HG02798 (cell line): ENCODE measurements around the gene MKLN1.
"Not testable (repeated sequence)": the region's sequence is repeated elsewhere in the genome, so short reads cannot be mapped to it uniquely, and the experiment has no call there.

Source experiments
- ATAC-seq: cut with Tn5 transposase; IDR thresholded peaks from one replicate; pipeline ENCODE4 v1.9.1; 2021; ENCODE audit warnings: mild to moderate bottlenecking; ENCODE audit not compliant: unreplicated experiment, poor library complexity

MKLN1 gene

DNA sequence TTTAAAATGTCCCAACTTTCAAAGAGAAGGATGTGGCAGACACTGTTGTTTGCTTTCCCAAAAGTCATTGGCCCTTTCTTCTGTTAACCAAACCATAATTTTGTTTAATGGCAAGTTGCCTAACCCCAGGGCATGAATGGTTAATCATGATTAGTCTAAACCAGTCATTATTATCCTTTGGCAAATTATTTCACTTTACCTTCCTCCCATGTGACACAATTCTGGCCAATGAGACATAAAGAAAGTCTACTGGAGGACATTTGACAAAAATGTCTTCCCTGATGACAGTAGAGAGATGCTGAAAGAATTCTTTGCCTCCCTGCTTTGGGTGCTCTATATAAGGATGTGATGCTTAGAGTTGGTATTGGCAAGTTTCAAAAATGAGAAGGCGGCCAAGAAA lies 126.8 kb downstream of the MKLN1 start:
- ATAC-seq: no peak

DNA sequence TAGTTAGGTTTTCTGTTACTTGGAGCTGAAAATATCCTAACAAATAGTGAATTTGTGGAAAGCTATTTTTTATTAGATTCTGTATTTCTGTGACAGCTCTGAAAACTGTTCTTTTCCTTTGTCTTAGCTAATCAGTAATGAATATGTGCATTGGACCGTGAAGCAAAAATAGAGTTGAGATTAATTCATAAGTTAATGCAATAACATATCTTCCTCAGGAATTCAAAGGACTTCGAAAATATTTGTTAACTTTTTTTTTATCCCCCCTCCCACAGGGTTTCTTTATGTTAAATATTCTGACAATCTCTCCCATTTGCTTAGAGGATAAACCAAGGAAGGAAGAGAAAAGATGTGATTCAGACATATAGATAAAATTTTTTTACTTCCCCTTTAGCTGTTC lies 127.3 kb downstream of the MKLN1 start:
- ATAC-seq: no peak

DNA sequence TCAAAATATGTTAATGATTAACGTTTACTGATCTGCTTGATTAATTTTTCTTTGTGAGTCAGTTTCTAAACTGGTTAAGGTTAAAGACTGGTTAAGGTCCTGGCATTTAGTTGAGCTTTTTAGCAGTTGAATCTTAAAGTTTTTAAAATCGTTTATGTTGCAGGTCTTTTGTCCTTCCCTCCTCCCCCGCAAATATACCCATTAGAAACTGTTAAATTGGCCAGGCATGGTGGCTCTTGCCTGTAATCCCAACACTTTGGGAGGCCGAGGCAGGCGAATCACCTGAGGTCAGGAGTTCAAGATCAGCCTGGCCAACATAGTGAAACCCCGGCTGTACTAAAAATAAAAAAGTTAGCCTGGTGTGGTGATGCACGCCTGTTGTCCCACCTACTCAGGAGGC lies 127.9 kb downstream of the MKLN1 start:
- no peak for ATAC-seq

DNA sequence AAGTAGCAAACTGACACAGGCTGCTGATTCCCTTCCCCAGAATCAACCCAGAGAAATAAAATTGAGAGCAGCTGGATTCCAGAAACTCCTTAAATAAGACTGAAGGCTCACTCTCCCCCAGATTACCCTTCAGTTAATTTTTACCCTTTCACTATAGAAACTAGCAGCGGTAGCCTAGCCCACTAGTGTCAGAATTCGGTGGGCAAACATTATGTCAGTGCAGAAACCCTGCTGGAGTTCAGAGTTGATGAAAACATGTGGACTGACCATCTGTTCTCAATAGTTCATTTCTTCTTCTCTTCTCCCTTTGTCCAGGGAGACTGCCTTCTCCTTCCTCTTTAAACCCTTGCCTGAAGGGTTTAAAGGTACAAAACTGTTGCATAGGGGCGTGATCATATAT lies 128.7 kb downstream of the MKLN1 start:
- ATAC-seq: no peak

DNA sequence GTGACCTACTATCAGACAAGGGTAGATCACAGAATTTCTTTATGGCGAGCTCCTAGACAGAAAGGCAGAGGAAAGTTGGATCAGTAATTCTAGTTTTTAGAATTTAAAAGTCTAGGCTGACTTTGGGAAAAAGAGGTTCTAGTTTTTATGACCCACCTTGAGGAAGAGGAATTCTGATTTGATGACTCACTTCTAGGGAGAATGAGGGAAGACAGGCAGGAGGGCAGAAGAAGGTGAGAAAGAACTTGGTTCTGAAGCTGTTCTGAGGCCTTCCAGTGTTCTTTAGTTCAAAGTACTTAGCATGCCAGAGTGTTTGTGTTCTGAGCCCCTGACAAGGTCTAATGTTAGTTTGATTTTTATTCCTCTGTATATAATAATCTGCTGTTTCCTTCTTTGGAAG lies 131.6 kb downstream of the MKLN1 start:
- no peak for ATAC-seq

DNA sequence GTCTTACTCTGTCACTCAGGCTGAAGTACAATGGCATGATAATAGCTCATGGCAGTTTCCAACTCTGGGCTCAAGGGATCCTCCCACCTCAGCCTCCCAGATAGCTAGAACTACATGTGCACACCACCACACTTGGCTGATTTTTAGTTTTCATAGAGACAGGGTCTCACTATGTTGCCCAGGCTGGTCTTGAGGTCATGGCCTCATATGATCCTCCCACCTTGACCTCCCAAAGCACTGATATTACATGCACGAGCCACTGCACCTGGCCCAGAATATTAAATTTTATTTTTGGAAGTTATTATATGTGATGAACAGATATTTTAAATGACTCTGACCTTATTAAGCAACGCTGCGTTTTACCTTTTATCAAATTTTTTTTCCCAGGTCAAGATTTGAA lies 134.4 kb downstream of the MKLN1 start:
- ATAC-seq: no peak

DNA sequence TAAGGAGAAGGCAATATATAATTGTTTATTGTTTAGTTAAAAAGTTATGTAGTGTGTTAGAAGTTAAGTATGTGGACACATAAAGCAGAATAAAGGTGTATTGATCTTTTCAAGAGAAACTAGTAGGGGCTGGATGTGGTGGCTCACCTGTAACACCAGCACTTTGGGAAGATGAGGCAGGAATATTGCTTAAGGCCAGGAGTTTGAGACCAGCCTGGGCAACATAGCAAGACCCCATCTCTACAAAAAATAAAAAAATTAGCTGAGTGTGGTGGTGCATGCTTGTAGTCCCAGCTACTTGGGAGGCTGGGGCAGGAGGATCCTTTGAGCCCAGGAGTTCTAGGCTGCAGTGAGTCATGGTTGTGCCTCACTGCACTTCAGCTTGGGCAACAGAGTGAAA lies 135.0 kb downstream of the MKLN1 start:
- not testable (repeated sequence) for ATAC-seq

DNA sequence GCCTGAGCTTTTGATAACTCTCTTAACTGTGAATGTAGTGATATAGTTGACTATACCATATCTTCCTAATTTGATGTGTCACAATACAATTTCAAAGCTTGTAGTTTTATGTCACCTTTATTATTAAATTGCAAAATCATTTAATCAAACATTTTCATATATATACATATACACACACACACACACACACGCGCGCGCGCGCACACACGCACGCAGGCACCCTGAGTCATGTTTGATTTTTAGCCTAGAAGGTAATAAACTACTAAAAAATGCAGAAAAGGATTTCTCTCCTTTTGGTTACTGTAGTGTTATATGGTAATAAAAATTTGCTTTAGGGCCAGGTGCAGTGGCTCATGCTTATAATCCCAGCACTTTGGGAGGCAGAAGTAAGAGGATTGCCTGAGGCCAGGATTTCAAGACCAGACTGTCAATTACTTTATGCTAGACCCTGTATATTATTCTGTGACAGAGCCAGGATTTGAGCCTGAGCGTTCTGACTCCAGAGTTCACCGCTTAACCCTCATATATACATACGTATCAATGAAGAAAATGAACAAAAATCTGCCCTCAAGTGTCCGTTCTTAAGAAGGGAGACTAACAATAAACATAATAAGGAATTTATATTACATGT lies 139.2 kb downstream of the MKLN1 start:
- no peak for ATAC-seq

DNA sequence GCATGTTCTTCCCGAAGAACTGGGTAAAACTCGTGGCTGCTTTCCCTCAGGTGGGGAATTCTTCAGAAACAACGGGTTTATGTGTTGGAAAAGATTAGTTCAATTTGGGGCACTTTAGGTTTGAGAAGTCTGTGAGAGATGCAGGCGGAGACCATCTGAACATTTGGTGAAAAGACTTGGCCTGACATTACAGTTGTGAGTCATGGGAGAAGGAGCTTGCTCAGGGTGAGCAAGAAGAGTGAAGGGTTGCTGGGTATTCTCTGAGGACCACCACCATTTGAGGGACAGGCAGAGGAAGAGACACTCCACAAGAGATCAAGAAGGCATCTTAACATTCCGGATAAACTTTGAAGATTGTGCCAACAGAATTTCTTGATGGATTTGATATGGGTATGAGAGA lies 140.1 kb downstream of the MKLN1 start:
- no peak for ATAC-seq

DNA sequence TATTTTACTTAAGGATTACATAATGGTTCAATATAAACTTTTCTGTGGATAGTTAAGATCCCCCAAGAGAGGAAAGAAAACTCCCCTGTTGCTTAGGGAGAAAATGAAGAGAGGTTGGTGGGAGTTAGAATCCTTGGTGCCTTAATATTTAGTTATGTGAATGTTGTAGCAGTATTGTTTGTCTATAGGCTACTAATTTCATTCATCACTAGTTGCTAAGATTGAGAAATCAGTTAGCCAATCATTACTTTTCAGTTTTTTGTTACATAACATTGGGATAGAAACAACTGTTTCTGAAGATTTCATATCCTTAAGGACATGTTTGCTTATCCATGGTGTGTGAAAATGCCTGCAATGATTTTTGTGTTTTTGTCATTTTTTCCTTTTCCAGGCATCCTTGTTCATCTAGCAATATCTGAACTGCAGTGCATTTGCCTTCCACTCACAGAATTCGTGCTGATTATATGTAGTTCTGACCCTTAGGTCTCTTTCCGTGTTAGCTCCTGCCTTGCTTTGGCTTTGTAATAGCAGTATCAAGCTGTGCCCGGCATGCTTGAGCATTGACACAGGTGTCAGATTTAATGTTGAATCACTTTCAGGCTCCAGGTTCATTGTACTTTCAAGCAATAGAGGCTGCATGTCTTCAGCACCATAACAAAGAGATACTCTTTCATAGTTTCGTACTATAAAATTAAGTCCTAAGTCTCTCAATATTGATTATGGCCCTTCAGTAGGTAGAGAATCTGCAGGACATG lies 143.8 kb downstream of the MKLN1 start:
- ATAC-seq: no peak

DNA sequence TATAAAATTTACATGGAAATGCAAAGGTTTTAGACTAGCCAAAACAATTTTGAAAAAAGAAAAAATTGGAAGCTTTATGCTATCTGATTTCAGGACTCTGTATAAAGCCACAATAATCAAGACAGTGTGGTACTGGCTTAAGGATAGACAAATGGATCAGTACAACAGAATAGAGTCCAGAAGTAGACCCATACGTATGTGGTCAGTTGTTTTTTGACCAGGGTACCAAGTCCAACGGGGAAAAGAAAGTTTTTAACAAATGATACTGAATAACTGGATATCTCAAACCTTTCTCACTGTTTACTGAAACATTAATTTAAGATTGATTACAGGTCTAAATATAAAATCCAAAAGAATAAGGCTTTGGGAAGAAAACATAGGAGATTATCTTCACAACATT lies 149.1 kb downstream of the MKLN1 start:
- ATAC-seq: no peak

DNA sequence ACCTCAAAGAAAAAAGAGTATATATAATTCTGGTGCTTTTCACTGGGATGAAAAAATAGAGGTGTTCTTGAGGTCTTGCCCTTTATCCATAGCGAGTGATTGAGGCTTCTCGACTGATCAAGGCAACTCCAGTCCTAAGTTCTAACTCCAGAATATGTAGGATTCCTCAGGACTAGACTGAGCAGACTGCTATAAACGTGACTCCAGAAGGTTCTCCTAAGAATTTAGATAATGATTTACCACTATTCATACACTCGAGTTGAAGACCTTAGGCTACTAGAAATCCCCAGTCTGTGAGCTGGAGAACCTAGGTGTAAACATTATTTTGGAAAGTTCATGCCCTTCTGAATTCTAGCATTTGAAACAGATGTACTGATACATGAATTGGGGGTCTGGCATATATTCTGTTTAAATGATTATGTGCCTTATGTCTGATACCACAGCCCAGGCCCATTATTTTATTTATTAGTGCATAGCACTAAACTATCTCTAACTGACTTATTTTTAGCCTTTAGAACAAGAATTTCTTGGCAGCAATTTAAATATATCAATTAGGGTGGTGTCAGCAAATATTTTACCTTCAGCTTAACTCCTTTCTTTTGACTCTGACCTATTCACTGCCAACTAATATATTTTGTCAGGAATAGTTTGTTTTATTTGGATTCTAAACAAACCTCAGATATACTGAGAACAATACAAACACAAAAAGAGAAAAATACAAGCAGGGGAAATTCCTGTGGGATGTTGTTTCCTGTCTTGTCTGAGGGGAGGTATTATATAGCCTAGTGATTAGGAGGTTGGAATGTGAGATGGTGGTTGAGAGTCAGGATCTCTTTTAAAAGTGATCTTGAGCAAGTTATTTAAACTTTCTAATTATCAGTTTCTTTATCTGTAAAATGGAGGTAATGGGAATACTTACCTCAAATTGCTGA lies 153.0 kb downstream of the MKLN1 start:
- ATAC-seq: no peak

DNA sequence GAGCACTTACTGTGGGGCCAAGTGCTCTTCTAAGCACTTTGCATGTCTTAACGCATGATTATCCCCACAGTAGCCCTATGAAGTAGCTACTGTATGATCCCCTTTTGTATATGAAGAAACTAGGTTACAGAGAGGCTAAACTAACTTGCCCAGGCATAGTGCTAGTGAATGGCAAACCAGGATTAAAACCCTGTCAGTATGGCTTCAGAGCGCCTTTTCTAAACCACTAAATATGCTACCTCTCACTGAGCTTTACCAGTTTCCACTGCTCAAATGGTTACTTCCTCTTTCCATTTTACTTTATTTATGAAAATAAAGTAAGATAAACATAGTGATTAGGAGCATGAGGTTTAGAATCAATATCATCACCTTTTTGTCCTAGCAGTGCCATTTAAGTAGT lies 155.1 kb downstream of the MKLN1 start:
- ATAC-seq: no peak

DNA sequence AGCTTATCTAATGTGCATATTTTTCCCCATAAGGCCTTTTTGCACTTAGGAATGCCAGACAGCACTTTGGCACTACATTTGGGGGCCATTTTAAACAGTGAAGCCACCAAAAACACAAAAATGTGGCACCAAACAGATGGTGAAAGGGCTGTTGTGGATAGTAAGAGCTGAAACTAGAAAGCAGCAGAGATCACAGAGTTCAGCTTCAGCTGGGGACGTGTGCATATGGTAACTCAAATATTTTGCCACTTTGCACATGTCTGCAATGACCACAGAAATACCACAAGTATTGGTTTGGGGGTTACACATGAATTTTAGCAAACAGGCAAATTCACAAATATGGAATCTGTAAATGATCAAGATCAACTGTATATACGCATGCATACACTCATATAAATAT lies 155.9 kb downstream of the MKLN1 start:
- peak; percentile 68 for ATAC-seq

DNA sequence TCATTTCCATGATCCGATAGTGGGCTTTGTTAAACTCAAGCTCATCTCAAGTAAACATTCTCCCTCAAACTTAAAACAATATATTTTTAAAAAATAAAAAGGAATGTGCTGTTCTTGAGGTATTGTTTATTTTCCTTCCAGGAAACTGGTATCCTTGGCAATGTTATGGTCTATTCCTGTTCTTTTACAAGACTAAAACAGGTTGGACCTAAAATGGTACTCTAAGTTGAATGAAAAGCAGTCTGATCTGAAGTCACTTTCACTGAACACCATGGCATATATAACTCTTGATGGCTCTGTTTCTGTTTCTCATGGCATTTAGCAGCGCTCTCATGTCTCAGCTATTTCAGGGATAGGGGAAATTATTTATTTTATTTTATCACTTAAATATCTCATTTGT lies 158.7 kb downstream of the MKLN1 start:
- ATAC-seq: no peak

DNA sequence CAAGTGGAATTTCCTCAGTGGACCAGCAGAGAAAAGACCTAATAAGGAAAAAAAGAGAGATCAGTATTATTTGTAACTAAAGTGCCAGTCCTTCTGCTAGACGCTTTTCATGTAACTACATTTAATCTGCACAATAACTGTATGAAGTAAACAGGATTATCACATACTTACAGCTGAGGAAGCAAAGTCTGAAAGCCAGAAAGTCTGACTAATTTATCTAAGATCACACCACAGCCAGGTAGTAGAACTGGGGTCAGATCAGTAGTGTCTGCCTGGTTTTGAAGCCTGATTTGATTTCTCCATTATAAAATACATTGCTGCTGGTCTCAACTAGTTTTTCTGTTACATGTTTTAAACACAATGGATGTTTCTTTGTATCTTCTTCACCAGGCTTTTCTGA lies 159.5 kb downstream of the MKLN1 start:
- no peak for ATAC-seq

DNA sequence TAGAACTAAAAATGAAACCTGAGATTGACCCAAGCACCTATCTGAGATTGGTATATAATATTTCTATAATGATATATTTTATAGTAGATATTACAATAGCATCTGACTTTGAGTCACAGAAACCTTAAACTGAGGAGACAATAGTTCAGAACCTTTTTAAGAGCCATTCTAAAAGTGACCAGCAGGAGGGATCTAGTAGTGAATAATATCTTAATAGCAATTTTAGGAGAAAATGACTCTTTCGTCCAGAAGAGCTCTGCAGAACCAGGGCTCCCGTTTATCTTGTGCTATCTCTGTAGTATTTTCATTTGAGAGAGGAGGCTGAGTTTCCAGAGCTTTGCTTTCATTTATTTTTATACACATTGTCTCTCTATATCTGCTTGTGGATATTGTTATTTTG lies 160.7 kb downstream of the MKLN1 start:
- no peak for ATAC-seq

DNA sequence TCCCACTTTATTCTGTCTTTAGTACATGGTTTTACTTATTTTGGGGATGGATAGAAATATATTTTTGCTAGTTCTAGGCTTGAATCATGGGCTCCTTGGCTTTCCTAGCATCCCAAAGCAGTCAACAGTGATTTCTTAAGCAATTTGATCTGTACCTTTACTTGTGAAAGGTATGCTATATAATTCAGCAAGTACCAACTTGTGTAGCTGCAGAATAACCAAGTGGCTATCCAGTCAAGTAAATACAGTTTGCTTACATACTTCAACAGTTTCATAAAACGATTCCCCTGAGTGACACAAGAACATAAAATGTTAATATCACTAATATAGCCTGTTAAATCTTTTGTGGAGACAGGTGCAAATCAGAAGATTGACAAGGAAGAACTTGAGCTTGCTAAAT lies 161.5 kb downstream of the MKLN1 start:
- ATAC-seq: no peak

DNA sequence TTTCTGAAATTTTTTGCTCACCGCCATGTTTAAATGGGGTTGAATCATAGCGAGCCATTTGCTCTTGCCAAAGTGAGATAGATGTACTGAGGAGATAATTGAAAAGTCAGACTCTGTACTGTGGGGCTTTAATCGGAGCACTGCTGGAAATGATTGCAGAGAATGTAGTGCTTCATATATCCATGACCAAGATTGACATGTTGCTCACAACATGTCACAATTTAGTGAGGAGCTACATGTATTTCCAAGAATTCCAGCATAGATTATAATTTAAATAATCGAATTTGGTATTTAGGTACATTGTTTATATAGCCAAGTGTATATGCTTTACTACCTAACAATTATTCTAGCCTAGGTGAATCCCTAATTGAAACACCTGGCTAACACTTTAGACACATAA lies 162.2 kb downstream of the MKLN1 start:
- ATAC-seq: no peak

DNA sequence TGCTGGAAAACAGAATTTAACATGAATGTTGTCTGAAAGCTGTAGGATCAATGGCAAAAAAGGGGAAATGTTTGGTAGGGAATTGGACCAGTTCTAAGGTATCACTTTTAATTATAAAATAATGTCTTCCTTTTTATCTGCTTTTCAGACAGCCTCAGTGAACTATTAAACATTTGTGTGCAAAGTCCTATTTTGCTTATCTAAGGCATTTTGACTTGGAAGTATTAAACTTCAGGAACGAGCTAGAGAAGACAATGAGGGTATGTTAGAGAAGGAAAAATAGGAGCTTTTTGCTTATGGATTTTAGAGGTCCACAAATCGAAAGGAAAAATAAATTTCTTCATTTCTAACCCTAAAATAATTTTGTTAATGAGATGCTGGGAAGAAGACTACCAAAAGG lies 165.4 kb downstream of the MKLN1 start:
- no peak for ATAC-seq

DNA sequence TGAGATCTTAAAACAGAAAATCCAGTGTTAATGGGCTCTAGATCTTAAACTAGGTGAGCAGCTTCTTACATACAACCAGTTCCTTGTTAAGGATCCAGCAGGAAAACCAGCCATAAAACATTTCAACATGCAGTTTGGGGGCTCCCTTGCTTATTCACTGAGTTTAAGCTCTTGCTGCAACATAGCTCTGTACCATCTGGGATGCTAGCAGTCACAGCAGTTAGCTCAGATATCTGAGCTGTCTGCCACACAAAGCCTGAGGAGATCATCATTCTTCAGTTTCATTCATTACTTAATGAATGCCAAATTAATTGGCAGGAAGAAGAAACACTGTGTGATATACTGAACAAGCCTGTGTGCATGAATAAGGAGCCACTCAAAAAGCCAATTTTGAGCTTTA lies 165.9 kb downstream of the MKLN1 start:
- no peak for ATAC-seq
